IMR-90 (cell line): ENCODE data around the gene SLC9A9. TPM values are rescaled to one million over a fixed set of nuclear protein-coding genes. Genes with fewer than 3 reads are reported as not detected.

ENCODE experiments used
- ATAC-seq: fragments of 200-7000 bp; cut with Tn5 transposase; 2 replicates; pipeline ENCODE4 v1.9.1; 2020; ENCODE audit warnings: low read depth, mild to moderate bottlenecking, moderate library complexity
- BruUV-seq: library from RNA; stranded (reverse); fragments of 400-500 nt; replicated peaks from 2 replicates; lab custom pipeline; 2021; lab: Mats Ljungman, UMichigan
- CTCF ChIA-PET: fragments of 300-600 bp; formaldehyde crosslinking; extraction: SDS; loops from one replicate; lab custom pipeline; 2021; ENCODE audit warnings: antibody characterized with exemption; lab: Yijun Ruan, JAX
- POLR2A ChIA-PET: fragments of 300-600 bp; sonication (Branson Sonifier 250); formaldehyde crosslinking; loops from one replicate; lab custom pipeline; 2022; ENCODE audit warnings: antibody characterized with exemption; ENCODE audit not compliant: unreplicated experiment; lab: Charles Lee
- DNase-seq: peaks from one replicate; pipeline ENCODE4 v3.0.0; 2013
- H2AFZ ChIP-seq: replicated peaks from 2 replicates; pipeline ENCODE3; 2013; ENCODE audit warnings: low read length, mild to moderate bottlenecking; ENCODE audit not compliant: poor library complexity
- H2AK5ac ChIP-seq: 2 replicates; pipeline ENCODE4 v1.6.1; 2013; ENCODE audit warnings: low read depth, low read length, inconsistent platforms
- H2AK9ac ChIP-seq: replicated peaks from 2 replicates; pipeline ENCODE3; 2013; ENCODE audit warnings: mild to moderate bottlenecking, low read depth, low read length, moderate library complexity; ENCODE audit not compliant: poor library complexity
- H2BK120ac ChIP-seq: 2 replicates; pipeline ENCODE4 v1.6.1; 2013; ENCODE audit warnings: low read depth, low read length, inconsistent platforms
- H2BK15ac ChIP-seq: 3 replicates; pipeline ENCODE4 v1.6.1; 2013; ENCODE audit warnings: low read depth, low read length, inconsistent platforms
- H2BK20ac ChIP-seq: 2 replicates; pipeline ENCODE4 v1.6.1; 2013; ENCODE audit warnings: low read depth, mild to moderate bottlenecking, inconsistent platforms, low read length, moderate library complexity
- H2BK5ac ChIP-seq: 2 replicates; pipeline ENCODE4 v1.6.1; 2013; ENCODE audit warnings: mild to moderate bottlenecking, low read depth, low read length, inconsistent platforms; ENCODE audit not compliant: poor library complexity, severe bottlenecking
- H3K14ac ChIP-seq: replicated peaks from 2 replicates; pipeline ENCODE4 v1.6.1; 2013; ENCODE audit warnings: low read depth, low read length, inconsistent platforms
- H3K18ac ChIP-seq: 2 replicates; pipeline ENCODE4 v1.6.1; 2013; ENCODE audit warnings: low read depth, low read length, control low read depth
- H3K23ac ChIP-seq: 2 replicates; pipeline ENCODE4 v1.6.1; 2013; ENCODE audit warnings: low read depth, low read length, inconsistent platforms
- H3K27ac ChIP-seq: 2 replicates; pipeline ENCODE4 v1.5.1; 2013; ENCODE audit warnings: mild to moderate bottlenecking, control low read depth, low read length; ENCODE audit not compliant: insufficient read depth
- H3K27me3 ChIP-seq: 2 replicates; pipeline ENCODE4 v1.6.1; 2013; ENCODE audit warnings: low read length; ENCODE audit not compliant: control insufficient read depth, insufficient read depth
- H3K36me3 ChIP-seq: 2 replicates; pipeline ENCODE4 v1.6.1; 2013; ENCODE audit warnings: low read length, mixed read lengths; ENCODE audit not compliant: control insufficient read depth, insufficient read depth
- H3K4ac ChIP-seq: 2 replicates; pipeline ENCODE4 v1.6.1; 2013; ENCODE audit warnings: low read depth, low read length, inconsistent platforms
- H3K4me1 ChIP-seq: 2 replicates; pipeline ENCODE4 v1.6.1; 2013; ENCODE audit warnings: low read length, mixed read lengths; ENCODE audit not compliant: control insufficient read depth, insufficient read depth
- H3K4me2 ChIP-seq: 2 replicates; pipeline ENCODE4 v1.6.1; 2013; ENCODE audit warnings: low read depth, mild to moderate bottlenecking, control low read depth, low read length, moderate library complexity
- H3K4me3 ChIP-seq: 2 replicates; pipeline ENCODE4 v1.5.1; 2013; ENCODE audit warnings: low read depth, mild to moderate bottlenecking, control low read depth, low read length, moderate library complexity; ENCODE audit not compliant: insufficient read depth
- H3K56ac ChIP-seq: 2 replicates; pipeline ENCODE4 v1.6.1; 2013; ENCODE audit warnings: low read length, inconsistent platforms; ENCODE audit not compliant: insufficient read depth; ENCODE audit errors: extremely low read depth
- H3K79me1 ChIP-seq, 2 experiments: 2 replicates each; pipeline ENCODE4 v1.6.1; 2013; ENCODE audit warnings: low read length in 2 of 2, inconsistent platforms in 1 of 2, low read depth in 1 of 2
- H3K9ac ChIP-seq: 2 replicates; pipeline ENCODE4 v1.6.1; 2013; ENCODE audit warnings: low read depth, low read length, control low read depth
- H3K9me1 ChIP-seq: 2 replicates; pipeline ENCODE4 v1.6.1; 2013; ENCODE audit warnings: low read length, inconsistent platforms; ENCODE audit not compliant: insufficient read depth
- H3K9me3 ChIP-seq: 2 replicates; pipeline ENCODE4 v1.6.1; 2013; ENCODE audit warnings: low read length; ENCODE audit not compliant: control insufficient read depth, insufficient read depth
- H4K20me1 ChIP-seq: 2 replicates; pipeline ENCODE4 v1.6.1; 2013; ENCODE audit warnings: low read length, inconsistent platforms; ENCODE audit not compliant: insufficient read depth
- H4K5ac ChIP-seq: 2 replicates; pipeline ENCODE4 v1.6.1; 2013; ENCODE audit warnings: mild to moderate bottlenecking, low read depth, low read length, control low read depth
- H4K8ac ChIP-seq, 2 experiments: 2 replicates each; pipeline ENCODE4 v1.6.1; 2013; ENCODE audit warnings: low read depth in 2 of 2, low read length in 2 of 2, control low read depth in 1 of 2, inconsistent platforms in 1 of 2
- H4K91ac ChIP-seq: 2 replicates; pipeline ENCODE4 v1.6.1; 2013; ENCODE audit warnings: low read depth, low read length, inconsistent platforms; ENCODE audit not compliant: insufficient read depth
- MAFK ChIP-seq: IDR thresholded peaks from 2 replicates; pipeline ENCODE4 v1.6.1; 2012; ENCODE audit warnings: low read depth, low read length, improper control_type of control experiment
- MXI1 ChIP-seq: IDR thresholded peaks from 2 replicates; pipeline ENCODE4 v1.6.1; 2012; ENCODE audit warnings: low read depth, mild to moderate bottlenecking, low read length, moderate library complexity, borderline replicate concordance
- RAD21 ChIP-seq: IDR thresholded peaks from 2 replicates; pipeline ENCODE4 v1.6.1; 2012; ENCODE audit warnings: low read length, improper control_type of control experiment
- RCOR1 ChIP-seq: IDR thresholded peaks from 2 replicates; pipeline ENCODE4 v1.6.1; 2012; ENCODE audit warnings: mild to moderate bottlenecking, low read length, improper control_type of control experiment; ENCODE audit not compliant: insufficient replicate concordance
- WGBS, 2 experiments: methylation state at CpG; one replicate each; pipeline versions ENCODE4 v1.1.5 to v1.1.7; 2013; ENCODE audit warnings: missing lambda C conversion rate in 2 of 2; ENCODE audit not compliant: insufficient read length in 1 of 2; ENCODE audit errors: extremely low coverage in 2 of 2; 5-methylcytosine and 5-hydroxymethylcytosine counted together
- dilution Hi-C: fragments of 300-500 bp; cut with HindIII; formaldehyde crosslinking; loops from one replicate; pipeline ENCODE4 v1.14.3; 2018; ENCODE audit warnings: low sequenced_read_pairs; ENCODE audit not compliant: unreplicated experiment
- in situ Hi-C: fragments of 300-500 bp; cut with MboI; formaldehyde crosslinking; loops from 3 replicates; pipeline ENCODE4 v1.14.3; 2019; ENCODE audit warnings: low sequenced_read_pairs, inconsistent platforms, mixed read lengths
- intact Hi-C: fragments of 100-400 bp; cut with micrococcal nuclease; formaldehyde crosslinking; loops from 2 replicates; pipeline ENCODE4 v1.10.0; 2022
- polyA plus RNA-seq, 3 experiments: library from polyadenylated mRNA; depleted of rRNA; stranded (reverse); fragments of >200 nt; gene quantifications; 2 replicates each; pipeline ENCODE4 v1.2.3, GENCODE V29; 2012; ENCODE audit warnings: low replicate concordance in 1 of 3
- total RNA-seq: library from RNA; depleted of rRNA; stranded (reverse); fragments of >200 nt; gene quantifications from 2 replicates; pipeline ENCODE4 v1.2.3, GENCODE V29; 2012

Gene SLC9A9
- total and polyA plus RNA-seq, 2 of the 4 experiments (the other 2 are of a cell fraction): 1.4 to 2.3 TPM

GRCh38 chr3:143363949-143364348 lies 484.3 kb downstream of the SLC9A9 start:
- no peaks in the 10 kb centered on the region for H3K9me1 ChIP-seq
- no peak overlapping the region for H3K23ac ChIP-seq
- no peak overlapping the region for H3K27ac ChIP-seq
- ChIA-PET CTCF (no interaction called here), POLR2A (no interaction called here)
- no TSS peak for BruUV-seq
- no peak overlapping the region for H4K5ac ChIP-seq
- TF ChIP-seq RAD21 (no peak), RCOR1 (no peak), MXI1 (no peak), MAFK (no peak)
- H3K18ac ChIP-seq: no peak overlapping the region
- no peaks in the 10 kb centered on the region for H3K36me3 ChIP-seq
- no peak for DNase-seq
- WGBS, 2 experiments: no CpG with 5 or more reads among the region's 1 CpG
- H3K14ac ChIP-seq: no peak overlapping the region
- H2BK20ac ChIP-seq: no peak overlapping the region
- no peak overlapping the region for H3K4me3 ChIP-seq
- no peaks in the 10 kb centered on the region for H4K20me1 ChIP-seq
- H4K91ac ChIP-seq: no peak overlapping the region
- H4K8ac ChIP-seq: no peak overlapping the region
- no peak overlapping the region for H2AK9ac ChIP-seq
- H3K56ac ChIP-seq: no peak overlapping the region
- H3K4ac ChIP-seq: no peak overlapping the region
- no peak overlapping the region for H2BK120ac ChIP-seq
- H3K4me2 ChIP-seq: no peak overlapping the region
- no peaks in the 10 kb centered on the region for H3K9me3 ChIP-seq
- dilution Hi-C loops (no loop called here), in situ Hi-C loops (no loop called here), intact Hi-C loops (no loop called here)
- H2AK5ac ChIP-seq: no peak overlapping the region
- H2AFZ ChIP-seq: no peak overlapping the region
- H2BK5ac ChIP-seq: no peak overlapping the region
- no peaks in the 10 kb centered on the region for H3K27me3 ChIP-seq
- H3K9ac ChIP-seq: no peak overlapping the region
- no peaks in the 10 kb centered on the region for H3K4me1 ChIP-seq
- no peaks in the 10 kb centered on the region for H3K79me1 ChIP-seq
- no peak overlapping the region for H2BK15ac ChIP-seq
- ATAC-seq: no peak
